Stomach (tissue), 9 donors: Measurements from ENCODE around the gene IL1RL1. TPM values are rescaled to one million over a fixed set of nuclear protein-coding genes. Genes with fewer than 3 reads are reported as not detected.
A peak's percentile ranks its signal among the peaks of the same experiment; 100 is the strongest.
"Not testable (repeated sequence)": the region's sequence is repeated elsewhere in the genome, so short reads cannot be mapped to it uniquely, and the experiment has no call there.

ENCODE experiments used
- DNase-seq, 2 donors: peaks; one replicate each; pipeline versions ENCODE4 v3.0.0 to v3.0.0-alpha.2; 2013 to 2019
- H3K27ac ChIP-seq, 5 donors: fragments of 200-600 bp in 4 of 5; sonication (generic) in 4 of 5; one replicate each; pipeline ENCODE4 v1.5.1; 2013 to 2019; ENCODE audit warnings: mild to moderate bottlenecking in 1 of 5, moderate library complexity in 1 of 5
- H3K27me3 ChIP-seq, 3 donors: fragments of 200-600 bp; sonication (generic); one replicate each; pipeline ENCODE4 v1.5.1; 2017 to 2019; ENCODE audit warnings: mixed run types in 1 of 3
- H3K36me3 ChIP-seq, 4 donors: fragments of 200-600 bp; sonication (generic); 1 replicate in 3 of 4; 2 replicates in 1 of 4; pipeline ENCODE4 v1.5.1; 2016 to 2019
- H3K4me1 ChIP-seq, 4 donors: fragments of 200-600 bp; sonication (generic); one replicate each; pipeline ENCODE4 v1.5.1; 2016 to 2019
- H3K4me3 ChIP-seq, 4 donors: fragments of 200-600 bp; sonication (generic) in 3 of 4; one replicate each; pipeline ENCODE4 v1.5.1; 2016 to 2019; ENCODE audit warnings: mild to moderate bottlenecking in 1 of 4
- H3K9me3 ChIP-seq, 4 donors: fragments of 200-600 bp; sonication (generic); one replicate each; pipeline ENCODE4 v1.5.1; 2016 to 2019
- EP300 ChIP-seq: sonication (generic); formaldehyde crosslinking; IDR thresholded peaks from one replicate; pipeline ENCODE4 v1.6.1; 2017; ENCODE audit warnings: antibody characterized with exemption
- POLR2A ChIP-seq, 4 donors: fragments of 450-650 bp; IDR thresholded peaks; one replicate each; pipeline ENCODE4 v1.6.1; 2016; ENCODE audit warnings: antibody characterized with exemption in 4 of 4, control low read depth in 2 of 4, mild to moderate bottlenecking in 1 of 4, moderate library complexity in 1 of 4
- POLR2AphosphoS5 ChIP-seq, 3 donors: sonication (generic); formaldehyde crosslinking; IDR thresholded peaks; one replicate each; pipeline ENCODE4 v1.6.1; 2016; ENCODE audit warnings: antibody characterized with exemption in 3 of 3
- WGBS, 5 donors: extraction: QIAGEN DNeasy Blood & Tissue Kit in 3 of 5; methylation state at CpG; one replicate each; pipeline versions ENCODE4 v1.1.5 to v1.1.7; 2013 to 2018; 5-methylcytosine and 5-hydroxymethylcytosine counted together
- intact Hi-C: fragments of 100-400 bp; cut with DNase I; formaldehyde crosslinking; loops from one replicate; pipeline ENCODE4 v1.15.1; 2023; ENCODE audit warnings: low total_unique reads
- polyA plus RNA-seq, 3 donors: library from polyadenylated mRNA; stranded (reverse); fragments of 200-250 nt; gene quantifications; one replicate each; pipeline ENCODE4 v1.2.3, GENCODE V29; 2013
- total RNA-seq, 5 donors: library from RNA; depleted of rRNA; stranded (reverse); fragments of >200 nt; gene quantifications; one replicate each; pipeline versions ENCODE4 v1.1.0 to v1.2.3, GENCODE V29; 2014 to 2016
- TF ChIP-seq, protein P1 (sequence below), 7 experiments: fragments of 450-650 bp in 4 of 7; fragments of 200-600 bp in 3 of 7; sonication (generic) in 3 of 7; IDR thresholded peaks; one replicate each; pipeline ENCODE4 v1.5.1; 2016 to 2019; ENCODE audit warnings: antibody characterized with exemption in 7 of 7, control low read depth in 2 of 7, mild to moderate bottlenecking in 1 of 7
- donor health status: healthy with polysubstance abuse.
- donor health status: Bipolar disorder and iron deficiency.
- donor health status: healthy.

Gene IL1RL1
- total and polyA plus RNA-seq, 8 donors: 0.29 to 61.7 (median 25.4) TPM

DNA sequence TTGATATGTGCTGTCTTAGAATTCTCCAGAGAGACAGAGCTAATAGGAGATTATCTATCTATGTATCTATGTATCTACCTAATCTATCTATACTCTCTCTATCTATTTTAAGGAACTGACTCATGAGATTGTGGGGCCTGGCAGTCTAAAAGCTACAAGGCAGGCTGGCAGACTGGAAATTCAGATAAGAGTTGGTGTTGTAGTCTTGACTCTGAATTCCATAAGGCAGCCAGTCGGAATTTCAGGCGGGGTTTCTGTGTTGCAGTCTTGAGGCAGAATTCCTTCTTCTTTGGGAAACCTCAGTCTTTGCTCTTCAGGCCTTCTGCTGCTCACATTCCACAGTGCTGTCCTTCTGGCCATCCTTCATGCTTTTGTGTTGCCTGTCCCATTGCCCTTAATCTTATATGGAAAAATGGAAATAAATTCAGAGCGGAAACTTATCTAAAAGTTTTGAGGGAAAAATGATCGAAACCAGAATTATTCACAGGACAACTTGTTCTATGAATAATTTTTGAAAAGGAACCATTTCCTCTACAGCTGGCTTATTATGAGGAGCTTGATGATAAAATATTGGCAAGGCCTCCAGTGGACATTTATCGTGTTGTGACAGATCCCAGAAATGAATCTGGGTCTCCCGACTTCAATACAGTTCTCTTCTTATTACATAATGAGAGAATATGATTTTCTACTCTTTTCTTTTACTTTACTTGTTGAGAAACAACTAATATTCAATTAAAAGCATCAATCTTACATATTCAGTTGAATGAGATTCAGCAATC is 10.8 kb downstream of the IL1RL1 start:
- H3K27ac ChIP-seq: no peak overlapping the region

DNA sequence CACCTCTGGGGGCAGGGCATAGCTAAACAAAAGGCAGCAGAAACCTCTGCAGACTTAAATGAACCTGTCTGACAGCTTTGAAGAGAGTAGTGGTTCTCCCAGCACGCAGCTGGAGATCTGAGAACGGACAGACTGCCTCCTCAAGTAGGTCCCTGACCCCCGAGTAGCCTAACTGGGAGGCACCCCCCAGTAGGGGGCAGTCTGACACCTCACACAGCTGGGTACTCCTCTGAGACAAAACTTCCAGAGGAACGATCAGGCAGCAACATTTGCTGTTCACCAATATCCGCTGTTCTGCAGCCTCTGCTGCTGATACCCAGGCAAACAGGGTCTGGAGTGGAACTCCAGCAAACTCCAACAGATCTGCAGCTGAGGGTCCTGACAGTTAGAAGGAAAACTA is 13.6 kb downstream of the IL1RL1 start:
- H3K36me3 ChIP-seq, H3K27me3 ChIP-seq, DNase-seq, H3K4me1 ChIP-seq, H3K9me3 ChIP-seq, intact Hi-C loops, H3K4me3 ChIP-seq, H3K27ac ChIP-seq: not testable (repeated sequence)
- 76 to 100% (median 87%) methylated on average over 1 to 5 of the region's 5 CpGs for WGBS, 5 donors

More for the DNA sequence above, 10.8 kb downstream of the IL1RL1 start:
- WGBS, 5 donors: 65 to 93% (median 76%) methylated on average over 6 of the region's 6 CpGs
- Histone ChIP-seq H3K4me3 (no peak overlapping the region), H3K36me3 (no peaks in the 10 kb centered on the region), H3K4me1 (no peaks in the 10 kb centered on the region), H3K27me3 (no peaks in the 10 kb centered on the region), H3K9me3 (no peaks in the 10 kb centered on the region)
- intact Hi-C loops: no loop called here
- no peak for TF ChIP-seq EP300
- TF ChIP-seq, protein P1, sequence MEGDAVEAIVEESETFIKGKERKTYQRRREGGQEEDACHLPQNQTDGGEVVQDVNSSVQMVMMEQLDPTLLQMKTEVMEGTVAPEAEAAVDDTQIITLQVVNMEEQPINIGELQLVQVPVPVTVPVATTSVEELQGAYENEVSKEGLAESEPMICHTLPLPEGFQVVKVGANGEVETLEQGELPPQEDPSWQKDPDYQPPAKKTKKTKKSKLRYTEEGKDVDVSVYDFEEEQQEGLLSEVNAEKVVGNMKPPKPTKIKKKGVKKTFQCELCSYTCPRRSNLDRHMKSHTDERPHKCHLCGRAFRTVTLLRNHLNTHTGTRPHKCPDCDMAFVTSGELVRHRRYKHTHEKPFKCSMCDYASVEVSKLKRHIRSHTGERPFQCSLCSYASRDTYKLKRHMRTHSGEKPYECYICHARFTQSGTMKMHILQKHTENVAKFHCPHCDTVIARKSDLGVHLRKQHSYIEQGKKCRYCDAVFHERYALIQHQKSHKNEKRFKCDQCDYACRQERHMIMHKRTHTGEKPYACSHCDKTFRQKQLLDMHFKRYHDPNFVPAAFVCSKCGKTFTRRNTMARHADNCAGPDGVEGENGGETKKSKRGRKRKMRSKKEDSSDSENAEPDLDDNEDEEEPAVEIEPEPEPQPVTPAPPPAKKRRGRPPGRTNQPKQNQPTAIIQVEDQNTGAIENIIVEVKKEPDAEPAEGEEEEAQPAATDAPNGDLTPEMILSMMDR (IDR thresholded peaks at IDR 0.05): no peak
- TF ChIP-seq POLR2A (IDR thresholded peaks at IDR 0.05): no peak
- no peak for TF ChIP-seq POLR2AphosphoS5 (IDR thresholded peaks at IDR 0.05)
- no peak for DNase-seq

DNA sequence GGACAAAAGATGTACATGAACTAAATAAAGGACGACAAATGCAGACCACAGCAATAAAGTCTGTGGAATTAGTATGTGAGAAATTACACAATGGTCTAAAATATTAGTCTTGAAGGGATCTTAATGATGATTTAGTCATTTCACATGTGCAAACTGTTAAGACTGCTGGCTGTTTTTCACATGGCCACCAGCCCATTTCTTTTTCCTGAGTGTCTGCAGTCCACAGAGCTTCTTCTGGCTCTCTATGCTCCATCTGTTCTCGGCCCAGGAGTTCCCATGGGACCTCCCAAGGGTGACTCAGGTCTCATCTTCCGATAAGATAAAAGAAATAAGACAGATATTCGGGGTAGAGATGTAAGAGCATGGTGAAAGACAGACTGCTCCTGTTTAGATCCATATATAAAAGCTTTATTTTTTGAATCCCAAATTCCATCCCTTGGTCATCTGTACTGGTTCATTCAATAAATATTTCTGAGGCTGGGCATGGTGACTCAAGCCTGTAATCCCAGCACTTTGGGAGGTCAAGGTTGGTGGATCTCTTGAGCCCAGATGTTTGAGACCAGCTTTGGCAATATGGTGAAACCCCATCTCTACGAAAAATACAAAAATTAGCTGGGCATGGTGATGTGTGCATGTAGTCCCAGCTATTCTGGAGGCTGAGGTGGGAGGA is 20.1 kb downstream of the IL1RL1 start:
- H3K27me3 ChIP-seq: no peaks in the 10 kb centered on the region
- no peaks in the 10 kb centered on the region for H3K9me3 ChIP-seq
- intact Hi-C loops: no loop called here
- 73 to 81% (median 78%) methylated on average over 5 of the region's 5 CpGs for WGBS, 5 donors
- H3K36me3 ChIP-seq: no peaks in the 10 kb centered on the region
- no peak overlapping the region for H3K27ac ChIP-seq
- TF ChIP-seq POLR2A (IDR thresholded peaks at IDR 0.05): no peak
- no peak for TF ChIP-seq EP300
- TF ChIP-seq, protein P1 (IDR thresholded peaks at IDR 0.05): no peak
- TF ChIP-seq POLR2AphosphoS5 (IDR thresholded peaks at IDR 0.05): no peak
- DNase-seq: no peak
- peaks cover 0 to under 1% (median 0%) of the 10 kb centered on the region in 4 donors for H3K4me1 ChIP-seq
- H3K4me3 ChIP-seq: no peak overlapping the region

DNA sequence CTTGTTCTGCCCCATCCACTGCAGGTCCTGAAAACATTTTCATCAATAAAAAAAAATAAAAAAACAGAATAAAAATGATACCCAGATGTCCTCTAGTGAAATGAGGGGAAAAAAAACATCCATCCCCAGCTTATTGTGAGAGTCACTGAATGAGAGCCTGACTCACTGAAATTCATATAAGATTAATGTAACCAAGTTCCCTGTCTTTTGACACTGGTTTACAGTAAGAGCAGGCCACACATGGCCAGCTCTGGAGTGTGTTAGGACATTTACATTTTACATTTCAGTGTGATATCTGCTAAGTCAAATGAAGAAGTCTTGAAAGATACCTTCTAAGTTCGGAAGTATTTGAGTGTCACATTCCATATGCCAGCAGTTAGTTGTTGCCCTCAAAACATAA is 23.1 kb downstream of the IL1RL1 start:
- no peaks in the 10 kb centered on the region for H3K27me3 ChIP-seq
- TF ChIP-seq POLR2A (IDR thresholded peaks at IDR 0.05) (no peak), EP300 (no peak)

DNA sequence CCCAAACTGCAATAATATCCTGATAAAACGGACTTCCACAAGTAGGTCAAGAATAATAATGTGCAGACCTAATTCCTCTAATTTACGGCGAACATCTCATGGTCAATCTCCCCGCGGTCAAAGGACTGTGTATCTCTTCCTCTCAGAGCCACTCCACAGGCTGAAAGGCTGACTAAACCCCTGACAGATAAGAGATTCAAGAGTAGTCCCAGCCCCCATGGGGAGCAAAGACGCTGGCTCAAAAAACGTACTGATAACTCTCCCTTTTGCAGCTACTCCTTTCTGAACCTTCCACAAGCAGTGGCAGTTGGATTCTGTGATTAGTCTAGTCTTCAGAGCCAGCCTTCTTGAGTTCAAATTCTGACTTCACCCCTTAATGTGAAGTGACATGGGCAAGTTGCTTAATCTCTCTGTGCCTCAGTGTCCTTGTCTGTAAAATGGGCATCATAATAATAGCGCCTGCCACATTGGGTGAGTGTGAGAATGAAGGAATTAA is 24.6 kb downstream of the IL1RL1 start:
- intact Hi-C loops: no loop called here

More for the DNA sequence above, 23.1 kb downstream of the IL1RL1 start:
- no peak overlapping the region for H3K4me3 ChIP-seq
- no peaks in the 10 kb centered on the region for H3K9me3 ChIP-seq
- 71 to 88% (median 86%) methylated on average over 1 of the region's 1 CpG for WGBS, 5 donors
- H3K27ac ChIP-seq: no peak overlapping the region
- no peak for DNase-seq
- peaks cover 0 to 5% (median 0%) of the 10 kb centered on the region in 4 donors for H3K4me1 ChIP-seq
- intact Hi-C loops: no loop called here
- H3K36me3 ChIP-seq: no peaks in the 10 kb centered on the region

More for the DNA sequence above, 24.6 kb downstream of the IL1RL1 start:
- peaks cover 0 to 5% (median 0%) of the 10 kb centered on the region in 4 donors for H3K4me1 ChIP-seq
- no peaks in the 10 kb centered on the region for H3K27me3 ChIP-seq
- H3K27ac ChIP-seq: peak overlapping the region in 2 of 5 donors; percentile 2 to 52
- no peak overlapping the region for H3K4me3 ChIP-seq
- no peaks in the 10 kb centered on the region for H3K9me3 ChIP-seq
- DNase-seq: no peak
- 48 to 64% (median 59%) methylated on average over 8 of the region's 8 CpGs for WGBS, 5 donors
- H3K36me3 ChIP-seq: no peaks in the 10 kb centered on the region
- TF ChIP-seq POLR2A (IDR thresholded peaks at IDR 0.05) (no peak), POLR2AphosphoS5 (IDR thresholded peaks at IDR 0.05) (no peak), EP300 (no peak)
- TF ChIP-seq, protein P1 (IDR thresholded peaks at IDR 0.05): no peak
